HG03520 (cell line): ENCODE results near the gene PPP1R2.
"Not testable (repeated sequence)": the region's sequence is repeated elsewhere in the genome, so short reads cannot be mapped to it uniquely, and the experiment has no call there.

ENCODE experiments used
- ATAC-seq: cut with Tn5 transposase; IDR thresholded peaks from one replicate; pipeline ENCODE4 v1.9.1; 2021; ENCODE audit warnings: mild to moderate bottlenecking, moderate library complexity; ENCODE audit not compliant: unreplicated experiment

The PPP1R2 gene

GRCh38 chr3:195542698-195543499, at the start of gene PPP1R2:
PPP1R2 (minus strand) TSS chr3:195543325; CDS start chr3:195543025, 300 bp downstream.
- ATAC-seq, result peak; percentile 72

- ATAC-seq, result no peak
Measured at GRCh38 chr3:195591852-195592251, 48.7 kb upstream of the PPP1R2 start.

GRCh38 chr3:195591220-195591619, 48.1 kb upstream of the PPP1R2 start:
- no peak for ATAC-seq

- not testable (repeated sequence) for ATAC-seq
Measured at GRCh38 chr3:195590381-195590780, 47.3 kb upstream of the PPP1R2 start.

GRCh38 chr3:195589796-195590195, 46.7 kb upstream of the PPP1R2 start:
- not testable (repeated sequence) for ATAC-seq

- no peak for ATAC-seq
Measured at GRCh38 chr3:195587824-195588223, 44.7 kb upstream of the PPP1R2 start.

- ATAC-seq, result no peak
Measured at GRCh38 chr3:195587406-195587805, 44.3 kb upstream of the PPP1R2 start.

- no peak for ATAC-seq
Measured at GRCh38 chr3:195584543-195584870, 41.4 kb upstream of the PPP1R2 start.

GRCh38 chr3:195583831-195584542, 40.9 kb upstream of the PPP1R2 start, which contains the start of gene APOD:
APOD (minus strand) TSS chr3:195583940; CDS start chr3:195579461, 4,479 bp downstream.
- no peak for ATAC-seq

GRCh38 chr3:195582947-195583346, 39.8 kb upstream of the PPP1R2 start:
- ATAC-seq, result no peak

- no peak for ATAC-seq
Measured at GRCh38 chr3:195580744-195581443, 37.8 kb upstream of the PPP1R2 start.

- ATAC-seq, result no peak
Measured at GRCh38 chr3:195579281-195579680, 36.2 kb upstream of the PPP1R2 start.

- ATAC-seq, result no peak
Measured at GRCh38 chr3:195578565-195578964, 35.4 kb upstream of the PPP1R2 start.

- no peak for ATAC-seq
Measured at GRCh38 chr3:195577645-195578177, 34.6 kb upstream of the PPP1R2 start.

- no peak for ATAC-seq
Measured at GRCh38 chr3:195574497-195575304, 31.6 kb upstream of the PPP1R2 start.

GRCh38 chr3:195573611-195574496, 30.7 kb upstream of the PPP1R2 start:
- ATAC-seq, result no peak

GRCh38 chr3:195571361-195571760, 28.2 kb upstream of the PPP1R2 start:
- no peak for ATAC-seq

GRCh38 chr3:195570912-195571311, 27.8 kb upstream of the PPP1R2 start:
- ATAC-seq, result no peak

GRCh38 chr3:195570344-195570743, 27.2 kb upstream of the PPP1R2 start:
- no peak for ATAC-seq
